Ascending aorta (tissue), 2 donors: ENCODE data around the gene SLIT3. TPM values are rescaled to one million over a fixed set of nuclear protein-coding genes. Genes with fewer than 3 reads are reported as not detected.

Experiments used
- DNase-seq, 2 donors: peaks; one replicate each; pipeline ENCODE4 v3.0.0-alpha.2; 2019; ENCODE audit warnings: low spot score in 2 of 2
- H3K27ac ChIP-seq, 2 donors: fragments of 200-600 bp; sonication (generic); one replicate each; pipeline ENCODE4 v1.5.1; 2016 to 2017; ENCODE audit warnings: mild to moderate bottlenecking in 1 of 2
- H3K27me3 ChIP-seq: fragments of 200-600 bp; sonication (generic); one replicate; pipeline ENCODE4 v1.5.1; 2017
- H3K36me3 ChIP-seq, 2 donors: fragments of 200-600 bp; sonication (generic); one replicate each; pipeline ENCODE4 v1.5.1; 2016
- H3K4me1 ChIP-seq, 2 donors: fragments of 200-600 bp; sonication (generic); one replicate each; pipeline ENCODE4 v1.5.1; 2016 to 2017; ENCODE audit warnings: mild to moderate bottlenecking in 1 of 2
- H3K4me3 ChIP-seq, 2 donors: fragments of 200-600 bp; sonication (generic); one replicate each; pipeline ENCODE4 v1.5.1; 2016 to 2017; ENCODE audit warnings: mild to moderate bottlenecking in 1 of 2
- H3K9me3 ChIP-seq, 2 donors: fragments of 200-600 bp; sonication (generic); one replicate each; pipeline ENCODE4 v1.5.1; 2016
- CTCF ChIP-seq, 3 experiments: fragments of 200-600 bp in 2 of 3; fragments of 450-650 bp in 1 of 3; sonication (generic) in 2 of 3; IDR thresholded peaks; one replicate each; pipeline ENCODE4 v1.5.1; 2016 to 2019; ENCODE audit warnings: antibody characterized with exemption in 3 of 3, mild to moderate bottlenecking in 1 of 3, moderate library complexity in 1 of 3
- intact Hi-C: fragments of 100-400 bp; cut with DNase I; formaldehyde crosslinking; loops from one replicate; pipeline ENCODE4 v1.15.1; 2023
- total RNA-seq: library from RNA; depleted of rRNA; stranded (reverse); fragments of >200 nt; gene quantifications from one replicate; pipeline ENCODE4 v1.1.0, GENCODE V29; 2016

SLIT3 gene
- total RNA-seq, 1 donor from 2014 or later = 128 TPM

GRCh38 chr5:168693297-168693696 lies 607.6 kb downstream of the SLIT3 start:
- Histone ChIP-seq H3K27ac (no peak overlapping the region), H3K9me3 (no peaks in the 10 kb centered on the region), H3K4me3 (no peak overlapping the region), H3K27me3 (no peaks in the 10 kb centered on the region), H3K4me1 (no peaks in the 10 kb centered on the region), H3K36me3 (no peaks in the 10 kb centered on the region)
- intact Hi-C loops = no loop called here
- no peak for DNase-seq
- no peak for TF ChIP-seq CTCF (IDR thresholded peaks at IDR 0.05)

- H3K27ac ChIP-seq = no peak overlapping the region
- no peaks in the 10 kb centered on the region for H3K27me3 ChIP-seq
- intact Hi-C loops = no loop called here
- no peaks in the 10 kb centered on the region for H3K4me1 ChIP-seq
- H3K4me3 ChIP-seq = no peak overlapping the region
- TF ChIP-seq CTCF (IDR thresholded peaks at IDR 0.05) = no peak
- DNase-seq = no peak
- H3K36me3 ChIP-seq = no peaks in the 10 kb centered on the region
- no peaks in the 10 kb centered on the region for H3K9me3 ChIP-seq
Measured at GRCh38 chr5:168691891-168692290, 609.0 kb downstream of the SLIT3 start.

GRCh38 chr5:168689260-168689659 lies 611.7 kb downstream of the SLIT3 start:
- Histone ChIP-seq H3K4me3 (no peak overlapping the region), H3K9me3 (no peaks in the 10 kb centered on the region), H3K36me3 (peaks cover 0 to 9% of the 10 kb centered on the region in 2 donors), H3K27ac (no peak overlapping the region), H3K27me3 (no peaks in the 10 kb centered on the region), H3K4me1 (no peaks in the 10 kb centered on the region)
- TF ChIP-seq CTCF (IDR thresholded peaks at IDR 0.05) = no peak
- intact Hi-C loops = no loop called here
- no peak for DNase-seq

DNA sequence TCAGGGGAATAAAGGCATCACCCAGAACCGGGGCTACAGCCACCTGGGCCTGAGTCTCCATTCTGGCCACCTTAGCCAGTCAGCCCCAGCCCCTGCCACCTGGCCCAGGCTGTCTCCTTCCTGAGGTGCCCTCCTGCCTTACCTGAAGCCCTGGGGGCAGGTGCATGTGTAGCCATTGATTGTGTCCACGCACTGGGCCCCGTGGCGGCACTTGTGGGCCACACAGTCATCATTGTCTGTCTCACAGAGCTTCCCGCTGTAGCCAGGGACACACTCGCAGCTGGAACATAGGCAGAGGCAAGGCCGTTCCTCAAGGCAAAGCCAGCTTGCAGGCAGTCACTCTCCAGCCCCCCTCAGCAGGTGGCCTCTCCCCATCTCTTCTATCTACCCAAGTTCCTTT lies 614.1 kb downstream of the SLIT3 start:
- Histone ChIP-seq H3K27me3 (no peaks in the 10 kb centered on the region), H3K27ac (no peak overlapping the region), H3K36me3 (peaks cover 0 to 9% of the 10 kb centered on the region in 2 donors), H3K4me3 (no peak overlapping the region), H3K9me3 (no peaks in the 10 kb centered on the region), H3K4me1 (no peaks in the 10 kb centered on the region)
- DNase-seq = no peak
- TF ChIP-seq CTCF (IDR thresholded peaks at IDR 0.05) = no peak
- intact Hi-C loops = no loop called here

GRCh38 chr5:168685566-168685965 lies 615.4 kb downstream of the SLIT3 start:
- no peaks in the 10 kb centered on the region for H3K27me3 ChIP-seq
- TF ChIP-seq CTCF (IDR thresholded peaks at IDR 0.05) = no peak
- H3K4me1 ChIP-seq = no peaks in the 10 kb centered on the region
- H3K36me3 ChIP-seq = peaks cover 0 to 9% of the 10 kb centered on the region in 2 donors
- intact Hi-C loops = no loop called here
- no peaks in the 10 kb centered on the region for H3K9me3 ChIP-seq
- no peak overlapping the region for H3K27ac ChIP-seq
- DNase-seq = no peak
- no peak overlapping the region for H3K4me3 ChIP-seq

DNA sequence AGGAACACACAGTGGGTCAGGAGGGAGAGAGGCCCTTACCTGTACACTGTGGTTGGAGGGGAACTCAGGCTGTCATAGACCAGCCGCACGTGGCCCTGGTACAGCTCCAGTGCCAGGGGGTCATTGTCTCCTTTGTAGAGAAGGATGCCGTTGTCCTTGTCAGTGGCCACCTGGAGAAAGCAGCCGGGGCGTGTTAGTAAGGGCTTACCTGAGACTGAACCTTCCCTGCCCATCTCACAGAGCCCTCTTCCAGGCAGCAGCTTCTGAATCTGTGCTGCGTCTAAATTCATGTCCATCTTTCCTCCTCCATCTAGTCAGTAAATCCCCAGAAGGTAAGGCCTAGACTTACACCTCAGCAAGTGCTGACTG lies 617.0 kb downstream of the SLIT3 start:
- no peaks in the 10 kb centered on the region for H3K9me3 ChIP-seq
- no peak for TF ChIP-seq CTCF (IDR thresholded peaks at IDR 0.05)
- peaks cover 0 to 3% of the 10 kb centered on the region in 2 donors for H3K4me1 ChIP-seq
- no peak for DNase-seq
- H3K36me3 ChIP-seq = peaks cover 0 to 9% of the 10 kb centered on the region in 2 donors
- H3K4me3 ChIP-seq = no peak overlapping the region
- intact Hi-C loops = loop anchor here (5.0 kb wide), 2 partner anchors 58 to 303 kb away; no protein-coding TSS in a partner anchor
- H3K27ac ChIP-seq = no peak overlapping the region
- no peaks in the 10 kb centered on the region for H3K27me3 ChIP-seq
